ENCODE results near the gene IMMP2L. TPM values are rescaled to one million over a fixed set of nuclear protein-coding genes. Genes with fewer than 3 reads are reported as not detected.
"Not testable (repeated sequence)": the region's sequence is repeated elsewhere in the genome, so short reads cannot be mapped to it uniquely, and the experiment has no call there.

IMMP2L gene
- total RNA-seq (ENCODE audit: unreplicated experiment) = 11.2 TPM
- long read RNA-seq, partial matches to known transcripts = 0 of 1 reads
- long read RNA-seq, other reads (novel, unspliced or antisense) = 1 of 1 reads

DNA sequence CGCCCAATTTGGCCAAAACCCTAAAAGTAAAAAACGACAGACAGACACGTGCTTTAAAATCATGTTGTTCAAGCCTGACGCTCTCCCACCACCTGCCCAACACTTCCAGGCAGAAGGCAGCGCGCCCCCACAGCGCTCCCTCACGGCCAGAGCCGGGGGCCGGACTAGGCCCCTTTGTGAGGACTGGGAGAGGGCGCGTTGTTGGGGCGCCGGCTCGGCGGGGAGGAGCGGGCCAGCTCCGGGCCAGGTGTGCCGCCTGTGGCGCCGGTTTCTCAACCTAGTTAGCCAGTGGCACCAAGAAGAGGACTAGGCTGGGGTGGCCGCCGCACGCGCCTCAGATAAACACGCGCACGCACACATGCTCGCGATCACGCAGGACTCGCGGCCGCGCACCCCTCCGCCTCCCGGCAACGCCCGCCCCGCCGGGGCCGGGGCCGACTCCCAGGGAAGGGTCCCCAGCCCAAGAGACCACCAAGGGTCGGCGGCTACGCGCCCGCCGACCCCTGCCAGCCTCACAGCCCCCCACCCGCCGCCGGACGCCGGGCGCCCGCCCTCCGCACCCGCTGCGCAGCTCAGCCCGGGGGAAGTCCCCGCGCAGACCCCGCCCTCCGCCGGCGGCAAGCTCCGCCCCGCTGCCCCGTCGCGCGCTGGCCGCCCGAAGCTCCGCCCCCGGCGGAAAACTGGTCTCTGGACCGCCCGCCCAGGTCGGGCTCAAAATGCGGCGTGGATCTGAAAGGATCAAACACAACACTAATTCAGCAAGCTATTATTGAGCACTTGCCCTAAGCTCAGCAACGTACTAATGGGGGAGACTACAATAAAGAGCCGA is at the start of gene IMMP2L:
TSS of gene IMMP2L (minus strand) at position 589 of the 829 bp plus-strand sequence.
- peaks cover 3% of the 10 kb centered on the region for H3K27me3 Mint-ChIP-seq (ENCODE audit: unreplicated experiment)
- H3K9me3 Mint-ChIP-seq (ENCODE audit: unreplicated experiment) = no peaks in the 10 kb centered on the region
- TF ChIP-seq, protein P1, sequence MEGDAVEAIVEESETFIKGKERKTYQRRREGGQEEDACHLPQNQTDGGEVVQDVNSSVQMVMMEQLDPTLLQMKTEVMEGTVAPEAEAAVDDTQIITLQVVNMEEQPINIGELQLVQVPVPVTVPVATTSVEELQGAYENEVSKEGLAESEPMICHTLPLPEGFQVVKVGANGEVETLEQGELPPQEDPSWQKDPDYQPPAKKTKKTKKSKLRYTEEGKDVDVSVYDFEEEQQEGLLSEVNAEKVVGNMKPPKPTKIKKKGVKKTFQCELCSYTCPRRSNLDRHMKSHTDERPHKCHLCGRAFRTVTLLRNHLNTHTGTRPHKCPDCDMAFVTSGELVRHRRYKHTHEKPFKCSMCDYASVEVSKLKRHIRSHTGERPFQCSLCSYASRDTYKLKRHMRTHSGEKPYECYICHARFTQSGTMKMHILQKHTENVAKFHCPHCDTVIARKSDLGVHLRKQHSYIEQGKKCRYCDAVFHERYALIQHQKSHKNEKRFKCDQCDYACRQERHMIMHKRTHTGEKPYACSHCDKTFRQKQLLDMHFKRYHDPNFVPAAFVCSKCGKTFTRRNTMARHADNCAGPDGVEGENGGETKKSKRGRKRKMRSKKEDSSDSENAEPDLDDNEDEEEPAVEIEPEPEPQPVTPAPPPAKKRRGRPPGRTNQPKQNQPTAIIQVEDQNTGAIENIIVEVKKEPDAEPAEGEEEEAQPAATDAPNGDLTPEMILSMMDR (IDR thresholded peaks at IDR 0.05; ENCODE audit: unreplicated experiment) = no peak
- peak within 1 kb of the TSS; percentile 88 for H3K4me3 Mint-ChIP-seq (ENCODE audit: unreplicated experiment)
- H3K4me1 Mint-ChIP-seq (ENCODE audit: unreplicated experiment) = no peaks in the 10 kb centered on the region
- no peak within 1 kb of the TSS for H3K27ac Mint-ChIP-seq (ENCODE audit: unreplicated experiment)
- DNase-seq (ENCODE audit: low spot score) = peak; percentile 92
- no peaks in the 10 kb centered on the region for H3K36me3 Mint-ChIP-seq (ENCODE audit: low read depth, unreplicated experiment)

DNA sequence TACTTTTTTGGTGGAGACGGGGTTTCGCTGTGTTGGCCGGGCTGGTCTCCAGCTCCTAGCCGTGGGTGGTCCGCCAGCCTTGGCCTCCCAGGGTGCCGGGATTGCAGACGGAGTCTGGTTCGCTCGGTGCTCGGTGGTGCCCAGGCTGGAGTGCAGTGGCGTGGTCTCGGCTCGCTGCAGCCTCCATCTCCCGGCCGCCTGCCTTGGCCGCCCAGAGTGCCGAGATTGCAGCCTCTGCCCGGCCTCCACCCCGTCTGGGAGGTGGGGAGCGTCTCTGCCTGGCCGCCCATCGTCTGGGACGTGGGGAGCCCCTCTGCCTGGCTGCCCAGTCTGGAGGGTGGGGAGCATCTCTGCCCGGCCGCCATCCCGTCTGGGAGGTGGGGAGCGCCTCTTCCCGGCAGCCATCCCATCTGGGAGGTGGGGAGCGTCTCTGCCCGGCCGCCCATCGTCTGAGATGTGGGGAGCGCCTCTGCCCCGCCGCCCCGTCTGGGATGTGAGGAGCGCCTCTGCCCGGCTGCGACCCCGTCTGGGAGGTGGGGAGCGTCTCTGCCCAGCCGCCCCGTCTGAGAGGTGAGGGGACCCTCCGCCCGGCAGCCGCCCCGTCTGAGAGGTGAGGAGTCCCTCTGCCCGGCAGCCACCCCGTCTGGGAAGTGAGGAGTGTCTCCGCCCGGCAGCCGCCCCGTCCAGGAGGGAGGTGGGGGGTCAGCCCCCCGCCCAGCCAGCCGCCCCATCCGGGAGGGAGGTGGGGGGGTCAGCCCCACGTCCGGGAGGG is 47.4 kb upstream of the IMMP2L start:
- H3K27me3 Mint-ChIP-seq (ENCODE audit: unreplicated experiment); H3K9me3 Mint-ChIP-seq (ENCODE audit: unreplicated experiment); H3K27ac Mint-ChIP-seq (ENCODE audit: unreplicated experiment); DNase-seq (ENCODE audit: low spot score); H3K4me3 Mint-ChIP-seq (ENCODE audit: unreplicated experiment); H3K4me1 Mint-ChIP-seq (ENCODE audit: unreplicated experiment); H3K36me3 Mint-ChIP-seq (ENCODE audit: low read depth, unreplicated experiment): not testable (repeated sequence)

DNA sequence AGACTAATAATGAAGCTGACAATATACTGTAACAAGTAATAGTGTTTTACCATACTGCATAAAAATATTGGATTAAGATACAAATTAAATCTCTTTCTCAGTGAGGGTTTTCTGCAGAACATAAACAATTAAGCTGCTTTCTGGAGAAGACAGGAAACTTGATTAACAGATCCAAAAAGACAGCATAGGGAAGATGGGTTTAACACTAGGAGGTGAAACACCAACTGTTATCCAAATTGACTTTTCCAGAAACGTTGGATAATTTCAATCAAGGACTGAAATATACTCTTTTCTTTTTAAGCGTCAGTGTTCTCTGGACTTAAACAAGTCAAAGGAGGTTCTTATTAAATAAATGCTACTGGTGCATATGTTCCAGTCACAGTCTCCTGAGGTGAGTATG is 45.3 kb upstream of the IMMP2L start:
- Mint-ChIP-seq H3K9me3 (ENCODE audit: unreplicated experiment) (no peaks in the 10 kb centered on the region), H3K4me3 (ENCODE audit: unreplicated experiment) (no peak overlapping the region), H3K27ac (ENCODE audit: unreplicated experiment) (no peak overlapping the region), H3K27me3 (ENCODE audit: unreplicated experiment) (peaks cover 2% of the 10 kb centered on the region), H3K36me3 (ENCODE audit: low read depth, unreplicated experiment) (no peaks in the 10 kb centered on the region), H3K4me1 (ENCODE audit: unreplicated experiment) (no peaks in the 10 kb centered on the region)
- TF ChIP-seq, protein P1 (IDR thresholded peaks at IDR 0.05; ENCODE audit: unreplicated experiment) = no peak
- no peak for DNase-seq (ENCODE audit: low spot score)

DNA sequence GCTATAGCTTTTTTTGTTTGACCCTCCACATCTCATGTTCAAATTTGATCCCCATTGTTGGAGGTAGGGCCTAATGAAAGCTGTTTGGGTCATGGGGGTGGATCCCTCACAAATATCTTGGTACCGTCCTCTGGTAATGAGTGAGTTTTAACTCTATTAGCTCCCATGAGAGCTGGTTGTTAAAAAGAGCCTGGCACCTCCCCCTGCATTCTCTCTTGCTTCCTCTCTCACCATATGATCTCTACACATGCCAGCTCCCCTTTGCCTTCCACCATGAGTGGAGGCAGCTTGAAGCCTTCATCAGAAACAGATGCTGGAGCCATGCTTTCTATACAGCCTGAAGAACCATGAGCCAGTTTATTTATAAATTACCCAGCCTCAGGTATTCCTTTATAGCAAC is 43.0 kb upstream of the IMMP2L start:
- TF ChIP-seq, protein P1 (IDR thresholded peaks at IDR 0.05; ENCODE audit: unreplicated experiment) = no peak
- no peaks in the 10 kb centered on the region for H3K9me3 Mint-ChIP-seq (ENCODE audit: unreplicated experiment)

DNA sequence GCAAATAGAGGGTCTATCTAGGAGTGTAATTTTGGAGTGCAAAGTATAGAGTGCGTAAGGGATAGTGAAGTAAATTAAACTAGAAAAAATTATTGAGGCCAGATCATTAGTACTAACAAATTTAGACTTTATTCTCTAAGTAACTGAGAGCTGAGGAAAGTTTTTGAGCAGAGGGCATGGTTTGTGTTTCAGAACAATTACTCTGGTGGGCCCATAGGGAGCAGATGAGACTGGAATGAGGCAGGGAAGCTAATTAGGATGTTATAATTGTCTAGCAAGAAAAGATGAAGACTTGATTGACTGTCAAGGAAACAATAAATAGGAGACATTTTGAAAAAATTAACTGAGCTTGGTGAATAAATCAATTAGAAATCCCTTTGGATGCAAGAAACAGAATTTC is 37.8 kb upstream of the IMMP2L start:
- H3K27me3 Mint-ChIP-seq (ENCODE audit: unreplicated experiment) = no peaks in the 10 kb centered on the region
- H3K4me3 Mint-ChIP-seq (ENCODE audit: unreplicated experiment) = no peak overlapping the region
- TF ChIP-seq, protein P1 (IDR thresholded peaks at IDR 0.05; ENCODE audit: unreplicated experiment) = no peak
- no peak for DNase-seq (ENCODE audit: low spot score)
- no peaks in the 10 kb centered on the region for H3K36me3 Mint-ChIP-seq (ENCODE audit: low read depth, unreplicated experiment)
- H3K27ac Mint-ChIP-seq (ENCODE audit: unreplicated experiment) = no peak overlapping the region
- H3K9me3 Mint-ChIP-seq (ENCODE audit: unreplicated experiment) = no peaks in the 10 kb centered on the region
- no peaks in the 10 kb centered on the region for H3K4me1 Mint-ChIP-seq (ENCODE audit: unreplicated experiment)

More for the DNA sequence above, 43.0 kb upstream of the IMMP2L start:
- Mint-ChIP-seq H3K4me3 (ENCODE audit: unreplicated experiment) (no peak overlapping the region), H3K27ac (ENCODE audit: unreplicated experiment) (no peak overlapping the region), H3K36me3 (ENCODE audit: low read depth, unreplicated experiment) (no peaks in the 10 kb centered on the region), H3K27me3 (ENCODE audit: unreplicated experiment) (peaks cover 2% of the 10 kb centered on the region), H3K4me1 (ENCODE audit: unreplicated experiment) (no peaks in the 10 kb centered on the region)
- DNase-seq (ENCODE audit: low spot score) = no peak
